Stimulated activated CD4-positive, alpha-beta T cell treated with anti-CD3 and anti-CD28 coated beads, TNF-alpha, amount 100 ng/mL, for 1 hour (primary cell): Measurements from ENCODE around the gene ZNF462.

Source experiments
- DNase-seq, 3 donors: peaks; one replicate each; pipeline ENCODE4 v3.0.0-alpha.2; 2020; ENCODE audit warnings: low read depth in 3 of 3, low spot score in 1 of 3

ZNF462 gene

DNA sequence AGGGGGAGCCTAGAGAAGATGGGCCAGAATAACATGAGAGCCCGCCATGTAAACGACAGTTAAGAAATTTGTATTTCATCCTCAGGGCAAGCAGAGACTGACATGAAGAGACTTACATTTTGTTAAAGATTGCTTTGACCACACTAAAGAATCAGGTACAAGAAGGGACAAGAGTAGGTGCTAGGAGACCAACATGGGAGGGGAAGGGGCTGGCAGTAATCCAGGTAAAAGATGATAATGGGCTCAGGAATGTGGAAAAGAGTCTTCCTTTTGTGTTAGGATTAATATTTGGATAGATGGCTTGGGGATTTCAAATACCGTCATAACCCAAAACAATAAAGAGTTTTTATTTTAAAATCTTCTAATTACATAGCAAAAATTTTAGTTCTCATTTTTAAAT is 137.3 kb downstream of the ZNF462 start:
- no peak for DNase-seq

DNA sequence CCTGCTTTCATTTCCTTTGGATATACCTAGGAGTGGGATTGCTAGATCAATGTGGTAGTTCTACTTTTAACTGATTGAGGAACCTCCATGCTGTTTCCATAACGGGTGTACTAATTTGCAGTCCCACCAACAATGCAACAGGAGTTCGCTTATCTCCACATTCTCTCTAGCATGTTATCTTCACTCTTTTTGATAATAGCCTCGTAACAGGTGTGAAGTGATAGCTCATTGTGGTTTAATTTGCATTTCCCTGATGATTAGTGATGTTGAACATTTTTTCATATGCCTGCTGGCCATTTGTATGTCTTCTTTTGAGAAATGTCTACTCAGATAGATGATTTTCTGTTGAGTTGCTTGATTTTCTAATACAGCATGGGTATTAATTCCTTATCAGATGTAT is 142.2 kb downstream of the ZNF462 start:
- DNase-seq: no peak

DNA sequence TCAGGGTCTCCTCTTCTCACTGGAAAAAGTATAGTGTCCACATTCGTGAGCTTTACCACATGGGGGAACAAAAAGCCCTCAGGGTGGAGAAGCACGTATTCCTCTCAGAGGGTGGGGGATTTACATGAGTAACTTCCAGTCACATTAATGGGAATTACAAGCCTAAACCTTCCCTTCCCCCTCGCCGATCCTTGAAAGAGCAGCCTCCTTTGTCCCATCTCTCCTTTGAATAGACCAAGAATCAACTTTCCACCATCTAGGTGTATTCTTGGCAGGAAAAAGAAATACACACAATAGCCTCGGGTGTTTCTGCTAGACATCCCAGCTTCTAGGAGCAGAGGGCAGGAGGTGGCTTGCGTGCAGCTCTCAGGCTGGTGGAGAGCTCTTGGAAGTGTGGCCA is 144.4 kb downstream of the ZNF462 start:
- DNase-seq: no peak

DNA sequence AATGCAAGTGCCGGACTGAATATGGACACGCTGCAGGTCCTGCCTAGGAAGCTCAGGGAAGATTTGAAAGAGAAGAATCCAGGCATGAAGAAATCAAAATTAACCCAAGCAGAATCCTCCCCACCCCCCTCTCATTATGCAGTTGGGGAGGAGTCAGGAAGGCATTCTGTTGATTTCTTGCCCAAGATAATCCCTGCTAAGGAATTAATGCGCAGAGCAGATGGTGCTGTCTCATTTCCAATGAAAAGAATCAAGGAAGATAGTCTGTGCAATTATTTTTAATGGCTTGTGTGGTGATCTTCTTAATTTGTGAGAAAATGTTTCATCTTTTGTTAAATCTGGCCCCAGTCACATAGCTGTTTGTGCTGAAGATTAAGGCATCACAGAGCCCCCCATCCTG is 145.0 kb downstream of the ZNF462 start:
- DNase-seq: no peak

- no peak for DNase-seq
Observed at GRCh38 chr9:107008447-107008846, 145.5 kb downstream of the ZNF462 start.

GRCh38 chr9:107016383-107016782 is 153.4 kb downstream of the ZNF462 start:
- DNase-seq: no peak

- no peak for DNase-seq
Observed at GRCh38 chr9:107018861-107019545, 156.0 kb downstream of the ZNF462 start.

DNA sequence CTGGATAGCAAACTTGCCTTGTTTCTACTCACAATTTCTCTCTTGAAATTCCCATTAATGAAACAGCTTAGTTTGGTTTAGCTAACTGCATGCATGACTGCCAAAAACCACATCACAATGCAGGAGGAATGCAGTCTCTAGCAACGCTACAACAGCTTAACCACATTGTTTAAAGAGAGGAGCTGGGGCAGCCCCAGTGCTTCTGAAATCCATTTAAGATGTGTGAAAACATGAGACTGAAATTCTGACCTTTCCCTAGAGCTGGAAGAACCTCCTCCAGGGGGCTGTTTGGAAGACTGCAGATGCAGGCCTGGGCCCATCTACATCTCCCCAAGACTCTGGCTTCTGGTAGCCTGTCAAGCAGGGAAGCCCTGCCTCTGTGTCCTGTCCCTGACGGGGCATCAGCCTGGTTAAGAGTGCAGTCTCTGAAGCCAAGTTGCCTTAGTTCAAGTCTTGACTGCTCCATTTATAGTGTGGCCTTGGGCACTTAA is 157.1 kb downstream of the ZNF462 start:
- DNase-seq: no peak

GRCh38 chr9:107024193-107024592 is 161.2 kb downstream of the ZNF462 start:
- DNase-seq: no peak

DNA sequence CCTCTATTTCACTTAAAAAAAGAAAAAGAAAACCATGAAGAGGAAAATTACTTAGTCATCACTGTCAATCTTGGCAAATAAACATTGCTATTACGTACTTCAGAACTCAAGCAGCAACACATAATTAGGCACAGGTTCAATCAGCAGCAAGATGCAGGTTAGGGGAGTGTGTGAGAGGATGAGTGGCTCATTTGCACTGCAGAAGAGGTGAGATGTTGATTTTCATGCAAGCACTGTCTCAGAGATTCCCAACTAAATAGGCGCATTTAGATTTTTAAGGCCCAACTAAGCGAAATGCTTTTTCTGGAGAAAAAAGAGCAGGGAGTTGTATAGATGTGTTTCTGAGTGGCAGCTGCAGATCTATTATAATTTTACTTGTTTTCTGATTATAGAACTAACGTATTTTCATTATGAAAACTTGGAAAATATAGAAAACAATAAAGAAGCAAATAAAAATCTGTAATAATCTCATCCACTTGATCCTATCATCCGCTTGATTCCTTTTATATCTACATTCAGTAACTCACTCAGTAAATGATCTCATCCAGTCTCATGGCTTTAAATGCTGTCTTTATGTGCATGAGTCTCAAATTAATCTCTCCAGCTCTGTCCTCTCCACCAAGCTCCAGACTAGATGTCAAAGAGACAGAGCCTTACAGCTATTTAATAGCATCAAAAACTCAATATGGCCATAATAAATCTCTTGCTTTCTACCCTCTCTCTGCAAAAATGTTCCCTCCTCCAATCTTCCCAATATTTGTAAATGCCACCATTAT is 162.5 kb downstream of the ZNF462 start:
- no peak for DNase-seq

DNA sequence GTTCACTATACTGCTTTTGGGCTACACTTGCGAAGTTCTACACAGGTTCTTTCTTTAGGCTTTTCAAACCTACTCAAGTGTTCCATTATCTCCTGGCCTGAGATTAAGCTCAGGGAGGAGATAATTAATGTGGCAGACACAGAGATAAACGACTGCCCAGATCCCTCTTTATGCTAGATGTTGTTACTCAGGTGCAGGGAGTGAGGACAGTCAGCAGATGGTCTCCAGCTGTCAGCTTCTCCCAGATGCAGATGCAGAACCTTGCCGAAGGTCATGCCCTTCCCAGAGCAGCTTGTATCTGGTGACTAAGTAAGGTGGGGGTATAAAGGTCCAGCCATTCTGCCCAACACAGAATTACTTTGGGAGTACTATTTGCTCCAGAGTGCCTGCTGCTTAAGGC is 166.2 kb downstream of the ZNF462 start:
- DNase-seq: no peak

DNA sequence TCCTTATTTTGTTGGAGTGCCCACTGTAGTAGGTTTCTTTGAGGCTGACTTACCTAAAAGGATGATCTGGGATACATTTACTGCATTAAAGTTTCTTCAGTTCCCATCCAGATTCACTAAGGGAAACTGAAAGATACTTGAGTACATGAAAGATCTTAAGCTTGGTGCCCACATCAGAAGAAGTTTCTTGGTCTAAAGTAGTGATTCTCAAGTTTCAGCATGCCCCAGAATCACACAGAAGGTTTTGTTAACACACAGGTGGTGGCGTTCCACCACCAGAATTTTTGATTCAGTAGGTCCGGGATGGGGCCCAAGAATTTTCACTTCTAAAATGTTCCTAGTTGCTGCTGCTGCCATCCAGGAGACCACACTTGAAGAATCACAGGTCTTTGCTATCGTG is 171.0 kb downstream of the ZNF462 start:
- DNase-seq: no peak

DNA sequence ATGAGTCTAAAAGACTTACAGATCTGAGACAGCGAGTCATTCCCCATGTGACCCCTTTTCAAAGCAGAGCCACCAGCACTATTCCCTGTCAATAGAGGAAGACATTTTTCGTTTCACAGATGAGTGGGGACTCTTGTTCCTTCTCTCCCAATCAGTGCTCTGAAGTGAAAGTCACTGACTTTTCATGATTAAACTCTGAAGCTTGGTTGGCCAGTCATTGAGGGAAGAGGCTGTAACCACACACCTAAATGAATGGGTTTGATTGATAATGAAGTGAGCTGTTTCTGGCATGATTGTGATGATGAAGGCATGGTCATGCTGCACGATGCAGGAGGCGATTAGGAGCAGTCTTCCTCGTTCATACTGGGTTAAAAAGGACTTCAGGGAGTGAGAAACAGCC is 171.9 kb downstream of the ZNF462 start:
- no peak for DNase-seq

- DNase-seq: no peak
Observed at GRCh38 chr9:107036367-107036766, 173.4 kb downstream of the ZNF462 start.

DNA sequence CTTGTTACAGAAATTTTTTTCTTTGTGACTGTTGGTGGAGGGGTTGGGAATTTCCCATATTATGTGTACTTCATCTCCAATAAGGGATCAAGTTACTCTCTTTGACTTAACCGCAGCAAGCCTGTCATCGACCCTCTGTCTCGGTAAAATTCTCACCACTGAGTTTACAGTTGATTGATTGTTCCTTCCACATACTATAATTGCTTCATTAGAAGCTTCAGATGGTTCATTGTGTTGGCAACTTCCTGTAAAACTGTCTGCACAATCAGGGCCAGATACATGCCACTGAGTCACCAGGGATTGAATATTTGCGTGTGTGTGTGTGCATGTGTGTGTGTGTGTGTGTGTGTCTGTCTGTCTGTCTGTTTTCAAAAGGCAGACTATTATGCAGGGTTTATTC is 176.6 kb downstream of the ZNF462 start:
- DNase-seq: no peak

DNA sequence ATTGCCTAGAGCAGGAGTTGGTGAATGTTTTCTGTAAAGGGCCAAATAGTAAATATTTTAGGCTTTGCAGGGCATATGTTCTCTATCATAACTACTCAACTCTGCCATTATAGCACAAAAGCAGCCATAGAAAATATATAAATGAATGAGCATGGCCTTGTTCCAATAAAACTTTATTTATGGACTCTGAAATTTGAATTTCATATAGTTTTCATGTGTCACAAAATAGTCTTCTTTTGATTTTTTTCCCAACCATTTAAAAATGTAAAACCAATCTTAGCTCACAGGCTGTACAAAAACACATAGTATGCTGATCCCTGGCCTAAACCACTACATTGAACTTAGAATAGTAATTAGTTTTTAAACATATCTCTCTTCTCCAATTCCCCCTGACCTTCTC is 179.6 kb downstream of the ZNF462 start:
- DNase-seq: no peak

DNA sequence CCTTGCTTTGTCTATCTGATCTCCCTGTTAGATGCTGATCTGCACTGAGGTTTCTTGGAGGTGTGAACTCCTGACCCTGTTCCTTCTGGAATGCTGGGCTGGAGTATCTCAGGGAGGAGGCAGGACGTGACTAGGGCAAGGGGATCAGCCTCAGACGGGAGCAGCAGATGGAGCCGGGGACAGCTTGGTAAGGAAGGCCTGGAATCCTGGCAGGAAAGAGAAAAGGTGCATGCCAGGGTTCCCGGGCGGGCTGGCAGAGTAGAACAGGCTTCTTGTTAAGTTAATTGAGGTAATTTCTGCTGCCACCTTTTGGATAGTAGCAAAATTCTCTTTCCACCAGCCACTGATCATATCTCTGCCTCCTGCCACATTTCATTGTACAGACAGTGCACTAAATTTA is 180.9 kb downstream of the ZNF462 start:
- no peak for DNase-seq

- DNase-seq: no peak
Observed at GRCh38 chr9:107044872-107045271, 181.9 kb downstream of the ZNF462 start.

- no peak for DNase-seq
Observed at GRCh38 chr9:107046692-107047091, 183.7 kb downstream of the ZNF462 start.

DNA sequence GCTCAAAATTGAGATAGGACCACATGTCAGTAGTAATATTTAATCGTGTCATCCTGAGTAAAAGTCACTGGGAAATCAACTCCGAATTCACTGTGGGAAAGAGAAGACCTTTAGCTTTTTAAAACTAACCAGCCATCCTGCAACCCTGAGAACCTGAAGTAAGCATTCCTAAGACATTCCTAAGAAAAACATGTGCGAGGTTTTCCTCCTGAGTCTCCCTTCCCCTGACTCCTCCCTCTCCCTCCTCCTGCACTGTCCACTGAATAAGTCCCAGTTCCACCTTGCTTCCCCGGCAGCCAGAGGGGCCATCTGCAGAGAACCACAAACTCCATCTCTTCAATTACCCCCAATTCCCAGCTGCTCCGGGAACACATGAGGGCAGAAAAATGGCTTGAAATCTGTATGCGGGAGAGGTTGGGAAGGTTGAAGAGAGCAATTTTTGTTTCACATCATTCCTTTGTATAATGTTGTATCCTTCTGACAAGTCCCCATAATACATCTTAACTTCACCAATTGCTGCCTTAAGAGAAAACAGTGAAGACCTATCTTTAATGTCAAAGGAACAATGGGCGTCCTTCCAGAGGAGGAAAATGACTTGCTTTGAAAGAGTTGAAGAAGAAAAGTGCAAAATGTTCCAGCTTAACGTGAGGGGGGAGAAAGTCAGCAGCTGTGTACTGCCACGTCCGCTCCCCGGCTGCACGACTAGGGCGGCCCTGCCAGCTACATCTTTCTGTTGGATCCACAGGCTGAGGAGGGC is 186.3 kb downstream of the ZNF462 start:
- DNase-seq: no peak

DNA sequence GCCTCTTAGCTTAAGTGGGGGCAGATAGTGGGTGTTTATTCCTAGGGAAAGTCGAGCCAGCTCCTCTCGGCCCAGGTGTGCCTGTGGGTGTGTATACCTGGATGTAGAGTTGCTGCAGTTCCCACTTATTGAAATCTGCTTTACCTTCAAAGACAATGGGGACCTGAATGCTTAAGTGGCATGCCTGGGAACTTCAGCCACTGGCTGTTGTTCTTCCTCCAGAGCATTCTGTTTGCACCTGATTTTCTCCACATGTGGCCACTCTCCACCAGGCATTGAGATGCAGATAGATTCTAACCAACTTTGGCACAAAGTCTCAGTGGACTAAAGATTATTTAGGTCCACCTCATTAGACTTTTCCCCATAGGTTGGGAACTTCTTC is 186.8 kb downstream of the ZNF462 start:
- no peak for DNase-seq

DNA sequence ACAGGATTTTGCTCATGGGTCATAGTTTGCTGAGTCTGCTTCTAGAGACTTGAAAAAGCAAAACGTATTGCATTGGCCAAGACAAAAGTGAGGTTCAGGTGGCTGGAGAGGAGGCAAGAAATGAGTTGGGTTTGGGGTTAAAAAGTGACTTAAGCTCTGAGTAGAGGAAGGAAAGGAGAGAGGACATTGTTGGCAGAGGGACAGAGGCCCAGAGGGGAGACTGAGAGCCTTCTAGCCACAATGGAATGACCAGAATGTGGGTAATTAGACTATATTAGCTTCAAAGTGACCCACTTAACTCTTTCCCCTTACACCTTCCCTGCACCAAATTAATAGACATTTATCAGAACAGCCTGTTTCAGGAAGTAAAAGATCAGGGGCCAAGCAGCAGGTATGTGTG is 188.4 kb downstream of the ZNF462 start:
- DNase-seq: no peak
